ENCODE data around the gene LDHD. TPM values are rescaled to one million over a fixed set of nuclear protein-coding genes. Genes with fewer than 3 reads are reported as not detected.

Gene LDHD
- total and polyA plus RNA-seq, 2 experiments from 2014 or later, result 0.65 to 1.1 TPM

GRCh38 chr16:75099075-75099667 is 17.4 kb downstream of the LDHD start:
- Histone ChIP-seq H3K79me2 (ENCODE audit: insufficient read depth) (no peaks in the 10 kb centered on the region), H4K20me1 (ENCODE audit: insufficient read depth) (no peaks in the 10 kb centered on the region), H3K4me1 (ENCODE audit: insufficient read depth) (no peaks in the 10 kb centered on the region), H3K36me3 (ENCODE audit: low read depth) (no peaks in the 10 kb centered on the region), H3K27ac (no peak overlapping the region), H3K4me2 (ENCODE audit: unreplicated experiment) (no peak overlapping the region), H3K27me3 (replicated peaks; ENCODE audit: insufficient read depth) (no peaks in the 10 kb centered on the region), H3K4me3 (no peak overlapping the region), H2AFZ (no peak overlapping the region), H3K9me2 (ENCODE audit: insufficient read depth) (no peaks in the 10 kb centered on the region), H3K9me3 (ENCODE audit: low read depth) (no peaks in the 10 kb centered on the region), H3K9ac (no peak overlapping the region), H3F3A (ENCODE audit: insufficient read depth) (no peaks in the 10 kb centered on the region)
- 78 to 79% methylated on average over 6 to 8 of the region's 8 CpGs for WGBS, 2 experiments (ENCODE audit: low coverage in 1 of 2, low lambda C conversion rate in 2 of 2, missing lambda C conversion rate in 2 of 2)
- no peak for DNase-seq
- no peak for TF ChIP-seq EZH2 (IDR thresholded peaks at IDR 0.05; ENCODE audit: insufficient read depth, poor library complexity, severe bottlenecking)
- no peak for TF ChIP-seq EZH2phosphoT487 (IDR thresholded peaks at IDR 0.05; ENCODE audit: insufficient read depth, low read depth)
- in situ Hi-C loops (cut with MboI), result no loop called here

- H3K27me3 ChIP-seq (replicated peaks; ENCODE audit: insufficient read depth), result no peaks in the 10 kb centered on the region
- DNase-seq, result no peak
- H3K9me3 ChIP-seq (ENCODE audit: low read depth), result no peaks in the 10 kb centered on the region
- H3K4me3 ChIP-seq, result no peak overlapping the region
- H3F3A ChIP-seq (ENCODE audit: insufficient read depth), result no peaks in the 10 kb centered on the region
- no peak overlapping the region for H3K4me2 ChIP-seq (ENCODE audit: unreplicated experiment)
- in situ Hi-C loops (cut with MboI), result no loop called here
- H3K27ac ChIP-seq, result no peak overlapping the region
- H3K36me3 ChIP-seq (ENCODE audit: low read depth), result no peaks in the 10 kb centered on the region
- TF ChIP-seq EZH2 (IDR thresholded peaks at IDR 0.05; ENCODE audit: insufficient read depth, poor library complexity, severe bottlenecking) (no peak), EZH2phosphoT487 (IDR thresholded peaks at IDR 0.05; ENCODE audit: insufficient read depth, low read depth) (no peak)
- H3K9me2 ChIP-seq (ENCODE audit: insufficient read depth), result no peaks in the 10 kb centered on the region
- no peak overlapping the region for H3K9ac ChIP-seq
- H2AFZ ChIP-seq, result no peak overlapping the region
- H4K20me1 ChIP-seq (ENCODE audit: insufficient read depth), result no peaks in the 10 kb centered on the region
- H3K79me2 ChIP-seq (ENCODE audit: insufficient read depth), result no peaks in the 10 kb centered on the region
- WGBS, 2 experiments (ENCODE audit: low coverage in 1 of 2, low lambda C conversion rate in 2 of 2, missing lambda C conversion rate in 2 of 2), result 87 to 95% methylated on average over 15 of the region's 15 CpGs
- no peaks in the 10 kb centered on the region for H3K4me1 ChIP-seq (ENCODE audit: insufficient read depth)
These were observed 18.4 kb downstream of the LDHD start for GRCh38 chr16:75097941-75098901.

- TF ChIP-seq EZH2 (IDR thresholded peaks at IDR 0.05; ENCODE audit: insufficient read depth, poor library complexity, severe bottlenecking), result no peak
- TF ChIP-seq EZH2phosphoT487 (IDR thresholded peaks at IDR 0.05; ENCODE audit: insufficient read depth, low read depth), result no peak
- in situ Hi-C loops (cut with MboI), result no loop called here
- Histone ChIP-seq H3K9ac (no peak overlapping the region), H3K9me2 (ENCODE audit: insufficient read depth) (no peaks in the 10 kb centered on the region), H4K20me1 (ENCODE audit: insufficient read depth) (no peaks in the 10 kb centered on the region), H3K4me2 (ENCODE audit: unreplicated experiment) (no peak overlapping the region), H3K36me3 (ENCODE audit: low read depth) (no peaks in the 10 kb centered on the region), H3K9me3 (ENCODE audit: low read depth) (no peaks in the 10 kb centered on the region), H3K79me2 (ENCODE audit: insufficient read depth) (no peaks in the 10 kb centered on the region), H3K4me1 (ENCODE audit: insufficient read depth) (no peaks in the 10 kb centered on the region), H3K4me3 (no peak overlapping the region), H3F3A (ENCODE audit: insufficient read depth) (no peaks in the 10 kb centered on the region), H3K27ac (no peak overlapping the region), H2AFZ (no peak overlapping the region), H3K27me3 (replicated peaks; ENCODE audit: insufficient read depth) (no peaks in the 10 kb centered on the region)
- 97% methylated on average over 10 of the region's 10 CpGs for WGBS, 2 experiments (ENCODE audit: low coverage in 1 of 2, low lambda C conversion rate in 2 of 2, missing lambda C conversion rate in 2 of 2)
- DNase-seq, result no peak
These were observed 19.3 kb downstream of the LDHD start for GRCh38 chr16:75097191-75097761.

DNA sequence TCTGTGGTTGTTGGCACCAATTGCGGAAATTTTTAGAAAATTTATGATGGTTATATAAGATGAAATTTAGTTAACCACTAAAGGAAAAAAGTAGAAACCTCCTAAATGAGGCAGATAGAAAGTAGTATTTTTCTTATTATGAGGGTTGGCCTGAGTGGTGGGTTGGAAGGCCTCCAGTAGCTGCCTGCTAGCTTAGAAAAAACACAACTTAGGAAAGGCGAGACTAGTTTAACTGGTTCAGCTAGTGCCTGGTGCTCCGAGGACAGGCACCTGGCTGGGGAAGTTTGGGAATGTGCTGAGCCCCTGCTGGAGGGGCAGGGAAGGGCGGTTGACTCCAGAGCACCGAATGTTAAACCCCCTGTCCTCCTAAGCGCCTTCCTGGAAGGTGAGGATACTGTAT is 19.9 kb downstream of the LDHD start:
- Histone ChIP-seq H4K20me1 (ENCODE audit: insufficient read depth) (no peaks in the 10 kb centered on the region), H3K4me2 (ENCODE audit: unreplicated experiment) (no peak overlapping the region), H3K9me3 (ENCODE audit: low read depth) (no peaks in the 10 kb centered on the region), H3K9ac (no peak overlapping the region), H3K79me2 (ENCODE audit: insufficient read depth) (no peaks in the 10 kb centered on the region), H3F3A (ENCODE audit: insufficient read depth) (no peaks in the 10 kb centered on the region), H3K4me3 (no peak overlapping the region), H3K4me1 (ENCODE audit: insufficient read depth) (peaks cover 3% of the 10 kb centered on the region), H3K36me3 (ENCODE audit: low read depth) (no peaks in the 10 kb centered on the region), H2AFZ (no peak overlapping the region), H3K9me2 (ENCODE audit: insufficient read depth) (no peaks in the 10 kb centered on the region), H3K27me3 (replicated peaks; ENCODE audit: insufficient read depth) (no peaks in the 10 kb centered on the region), H3K27ac (no peak overlapping the region)
- WGBS, 2 experiments (ENCODE audit: low coverage in 1 of 2, low lambda C conversion rate in 2 of 2, missing lambda C conversion rate in 2 of 2), result 80 to 86% methylated on average over 6 of the region's 6 CpGs
- DNase-seq, result no peak
- in situ Hi-C loops (cut with MboI), result no loop called here
- TF ChIP-seq EZH2 (IDR thresholded peaks at IDR 0.05; ENCODE audit: insufficient read depth, poor library complexity, severe bottlenecking) (no peak), EZH2phosphoT487 (IDR thresholded peaks at IDR 0.05; ENCODE audit: insufficient read depth, low read depth) (no peak)

All from GM23248 (cell line).